Fibroblast of peridontal ligament (primary cell): ENCODE results near the gene AKR1E2.

ENCODE experiments used
- DNase-seq: peaks from one replicate; pipeline ENCODE4 v3.0.0-alpha.2; 2010; ENCODE audit errors: extremely low read depth

Gene AKR1E2

DNA sequence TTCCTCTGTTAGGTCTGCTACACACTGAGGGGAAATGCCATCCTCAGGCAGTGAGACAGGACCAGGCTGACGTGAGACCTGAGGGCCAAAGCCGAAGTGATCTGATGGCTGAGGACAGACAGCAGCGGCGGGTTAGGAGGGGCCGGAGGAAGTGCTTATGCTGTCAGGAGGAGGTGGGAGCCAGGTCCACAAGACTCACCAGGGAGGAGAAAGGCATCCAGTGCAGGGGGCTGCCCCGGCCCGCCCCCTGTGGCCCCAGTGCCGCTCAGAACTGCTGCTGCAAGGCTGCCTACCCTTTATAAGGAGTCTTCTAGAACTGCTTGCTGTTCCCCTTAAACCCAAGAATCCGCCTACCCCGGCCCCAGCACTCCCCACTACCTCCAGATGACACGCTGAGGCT lies 19.8 kb downstream of the AKR1E2 start:
- no peak for DNase-seq

DNA sequence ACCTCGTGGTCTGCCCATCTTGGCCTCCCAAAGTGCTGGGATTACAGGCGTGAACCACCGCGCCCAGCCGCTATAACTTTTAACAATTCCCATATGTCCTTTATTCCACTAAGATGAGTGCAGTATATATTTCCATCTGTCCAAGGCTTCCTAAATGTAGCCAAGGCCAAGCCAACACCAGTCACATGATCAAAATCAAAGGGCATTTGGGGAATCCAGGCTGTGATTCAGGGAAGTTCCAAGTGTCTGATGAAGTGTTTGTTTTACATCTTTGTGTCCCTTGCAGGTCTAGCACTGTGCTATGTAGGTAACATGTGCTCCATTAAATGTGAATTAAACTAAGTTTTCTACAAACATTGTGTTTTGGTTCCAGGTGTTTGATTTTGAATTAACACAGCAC lies 20.8 kb downstream of the AKR1E2 start:
- DNase-seq, result no peak

DNA sequence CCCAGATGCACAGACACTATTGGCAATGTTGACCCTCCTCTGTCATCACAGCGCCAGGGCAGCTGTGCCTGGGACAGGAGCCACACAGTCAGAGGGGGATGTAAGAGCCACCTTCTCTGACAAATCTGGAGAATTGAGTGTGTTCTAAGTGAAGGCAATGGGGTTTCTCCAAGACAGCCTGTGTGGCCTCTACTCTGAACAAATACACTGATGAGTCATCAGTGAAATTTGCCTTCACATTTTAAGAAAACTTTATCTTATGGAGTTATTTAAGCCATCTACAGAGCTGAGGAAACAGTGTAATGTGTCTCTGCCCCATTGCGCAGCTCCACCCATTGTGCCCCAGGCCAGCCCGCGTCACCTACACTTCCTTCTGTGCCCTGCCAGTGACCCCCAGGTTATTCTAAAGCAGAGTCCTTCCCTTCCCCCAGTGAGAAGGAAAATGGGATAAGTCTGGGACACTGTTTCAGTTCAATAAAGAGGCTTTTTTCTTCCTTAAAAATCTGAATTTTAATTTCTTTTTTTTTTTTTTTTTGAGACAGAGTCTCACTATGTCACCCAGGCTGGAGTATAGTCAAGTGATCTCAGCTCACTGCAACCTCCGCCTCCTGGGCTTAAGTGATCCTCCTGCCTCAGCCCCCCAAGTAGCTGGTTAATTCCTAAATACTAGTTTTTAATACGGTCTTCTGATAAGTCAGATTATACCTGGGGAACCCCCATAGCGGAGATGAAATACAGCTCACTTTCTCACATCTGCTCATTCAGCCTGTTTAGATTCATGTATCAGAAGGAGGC lies 21.8 kb downstream of the AKR1E2 start:
- DNase-seq, result peak; percentile 87

DNA sequence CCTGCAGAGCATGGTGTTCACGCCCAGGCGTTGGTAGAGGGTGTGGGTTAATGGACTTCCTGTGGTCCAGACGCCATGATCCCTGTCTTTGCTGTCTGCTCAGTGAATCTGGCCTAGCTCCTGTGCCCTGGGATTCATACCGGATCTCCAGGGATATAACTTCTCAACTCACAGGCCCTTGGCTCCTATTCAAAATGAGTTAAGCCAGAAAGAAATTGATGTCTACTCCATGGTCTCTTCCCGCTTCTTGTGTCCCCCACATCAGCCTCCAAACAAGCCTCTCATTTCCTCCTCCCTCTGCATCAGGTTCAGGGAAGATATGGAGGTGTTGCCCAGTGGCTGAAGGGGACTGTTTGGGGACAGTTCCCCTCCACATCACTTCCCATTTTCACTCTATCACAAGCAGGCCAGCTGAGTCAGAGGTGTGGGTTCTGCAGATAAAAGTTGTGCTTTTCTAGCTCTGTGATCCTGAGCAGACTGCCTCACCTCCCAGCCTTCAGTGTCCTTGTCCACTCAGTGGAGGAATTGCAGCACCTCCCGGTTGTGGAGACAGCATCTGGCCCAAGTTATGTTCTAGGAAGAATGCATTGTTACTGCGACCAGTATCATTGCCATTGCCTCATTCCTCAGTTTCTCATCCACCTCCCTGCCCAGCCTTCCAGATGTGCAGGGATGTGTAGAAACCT lies 22.5 kb downstream of the AKR1E2 start:
- no peak for DNase-seq

DNA sequence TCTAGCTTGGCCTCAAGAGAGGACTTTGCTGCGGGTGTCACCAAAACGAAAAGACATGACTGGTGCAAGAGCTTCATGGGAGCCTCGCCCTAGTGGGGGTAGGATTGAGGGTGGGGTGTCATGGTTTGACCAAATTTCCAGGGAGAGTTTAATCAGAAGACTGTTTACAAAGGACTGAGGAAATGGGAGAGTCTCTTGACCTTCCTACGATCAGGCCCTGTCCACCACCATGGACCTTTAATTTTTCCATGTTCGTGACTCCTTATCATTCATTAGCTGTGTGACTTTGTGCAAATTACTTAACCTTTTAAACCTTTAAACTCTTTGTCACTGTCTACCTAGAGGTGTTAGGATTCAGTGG lies 23.0 kb downstream of the AKR1E2 start:
- DNase-seq, result no peak

DNA sequence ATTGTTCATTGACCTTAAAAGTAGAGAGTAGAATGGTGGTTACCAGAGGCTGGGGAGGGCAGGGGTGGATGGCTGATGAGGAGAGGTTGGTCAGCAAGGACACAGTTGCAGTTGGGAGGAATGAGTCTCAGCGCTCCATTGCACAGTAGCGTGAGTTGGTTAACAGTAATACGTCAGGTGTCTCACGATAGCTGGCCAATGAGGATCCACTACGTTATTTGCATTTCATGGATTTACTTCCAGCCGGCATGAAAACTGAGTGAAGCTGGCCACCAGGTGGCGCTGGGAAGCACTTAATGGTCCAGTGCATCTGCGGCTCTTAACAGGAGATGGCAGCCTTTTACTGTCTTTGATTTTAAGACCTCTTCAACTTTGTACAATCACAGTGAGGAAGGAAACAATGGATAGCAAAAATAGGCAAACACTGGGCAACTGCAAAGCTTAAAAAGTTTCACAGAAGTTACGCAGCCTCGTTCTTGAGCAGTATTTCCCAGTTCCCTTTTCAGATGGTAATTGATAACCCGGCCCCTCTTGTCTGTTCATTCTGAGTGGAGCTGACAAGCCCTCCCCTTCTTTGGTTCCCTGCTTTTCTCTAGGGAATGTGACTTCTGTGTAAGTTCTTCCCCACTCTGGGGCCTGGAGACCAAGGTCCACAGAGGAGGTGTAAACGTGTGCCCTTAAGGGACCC lies 23.7 kb downstream of the AKR1E2 start:
- peak; percentile 98 for DNase-seq

DNA sequence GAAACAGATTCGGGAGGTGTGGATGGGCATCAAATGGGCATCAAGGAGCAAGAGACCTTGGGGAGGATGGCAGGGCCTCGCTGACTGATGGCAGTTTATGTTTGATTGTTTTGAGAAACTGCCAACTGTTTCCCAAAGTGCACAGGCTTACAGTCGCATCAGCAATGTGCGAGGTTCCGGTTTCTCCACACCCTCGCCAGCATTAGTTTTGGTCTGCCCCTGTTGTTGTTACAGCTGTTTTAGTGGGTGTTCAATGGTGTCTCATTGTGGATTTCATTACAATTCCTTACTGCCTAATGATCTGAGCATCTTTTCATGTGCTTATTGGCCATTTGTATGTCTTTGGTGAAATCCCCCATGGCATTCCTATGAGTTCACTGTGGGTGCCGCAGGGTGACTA lies 24.4 kb downstream of the AKR1E2 start:
- no peak for DNase-seq

DNA sequence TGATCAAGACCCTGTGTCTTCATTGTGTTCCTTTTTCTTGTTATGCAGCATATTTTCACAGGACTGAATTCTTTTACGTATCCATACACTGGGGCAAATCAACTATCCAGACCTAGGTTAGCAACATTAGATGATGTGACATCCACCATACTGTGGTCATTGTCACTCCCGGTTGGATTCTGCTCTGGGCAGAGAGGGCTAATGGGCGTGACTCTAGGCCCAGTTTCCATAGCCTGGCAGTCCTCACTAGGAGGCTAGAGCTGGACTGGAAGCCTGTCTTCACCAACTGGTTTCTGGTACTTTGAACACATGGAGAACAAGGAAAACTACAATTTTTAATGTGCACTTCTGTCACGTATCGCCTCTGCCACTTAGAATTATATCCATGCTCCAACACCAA lies 25.2 kb downstream of the AKR1E2 start:
- DNase-seq, result no peak

DNA sequence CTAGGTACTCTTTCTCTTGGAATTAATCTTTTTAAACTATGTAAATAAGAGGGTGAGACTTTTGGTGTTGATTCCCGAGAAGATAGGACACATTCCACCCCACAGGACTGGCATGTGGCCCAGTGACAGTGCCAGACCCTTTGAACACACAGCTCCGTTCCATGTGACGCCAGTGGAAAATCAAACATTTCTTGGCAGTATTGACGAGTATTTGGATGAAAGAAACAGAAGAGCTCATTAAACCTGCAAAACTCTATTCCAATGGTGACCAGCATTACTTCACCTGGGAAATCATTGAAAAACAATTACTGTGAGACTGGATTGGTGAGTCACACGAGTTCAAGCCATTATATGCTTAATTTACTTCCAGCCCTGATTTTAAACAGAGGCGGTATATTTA lies 25.8 kb downstream of the AKR1E2 start:
- DNase-seq, result no peak

DNA sequence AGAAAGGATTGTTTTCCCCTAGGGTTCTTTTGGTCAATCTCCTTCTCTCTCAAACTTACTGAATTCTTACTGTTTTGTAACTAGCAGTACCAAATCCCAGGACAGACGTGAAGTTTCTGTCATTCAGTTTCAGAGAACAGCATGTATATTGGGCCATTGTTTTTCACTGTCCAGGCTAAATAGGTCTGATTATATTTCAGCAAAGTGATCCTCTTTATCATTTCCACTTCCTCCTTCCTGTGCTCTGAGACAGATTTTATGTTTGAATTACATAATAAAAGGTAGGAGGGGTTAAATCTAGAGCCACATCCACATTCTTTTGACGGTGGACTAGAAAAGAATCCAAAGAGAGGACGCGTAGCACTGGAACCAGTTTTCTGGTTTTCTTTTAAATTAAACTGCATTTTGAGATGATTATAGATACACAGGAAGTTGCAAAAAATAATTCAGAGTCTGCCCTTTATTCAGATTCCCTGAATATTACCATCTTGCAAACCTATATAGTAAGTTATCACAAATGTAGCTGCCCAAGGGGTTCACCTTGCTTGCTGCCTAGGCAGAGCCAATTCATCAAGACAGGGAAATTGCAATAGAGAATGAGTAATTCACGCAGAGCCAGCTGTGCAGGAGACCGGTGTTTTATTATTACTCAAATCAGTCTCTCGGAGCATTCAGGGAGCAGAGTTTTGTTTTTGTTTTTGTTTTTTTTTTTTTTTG lies 40.1 kb downstream of the AKR1E2 start:
- DNase-seq, result no peak

DNA sequence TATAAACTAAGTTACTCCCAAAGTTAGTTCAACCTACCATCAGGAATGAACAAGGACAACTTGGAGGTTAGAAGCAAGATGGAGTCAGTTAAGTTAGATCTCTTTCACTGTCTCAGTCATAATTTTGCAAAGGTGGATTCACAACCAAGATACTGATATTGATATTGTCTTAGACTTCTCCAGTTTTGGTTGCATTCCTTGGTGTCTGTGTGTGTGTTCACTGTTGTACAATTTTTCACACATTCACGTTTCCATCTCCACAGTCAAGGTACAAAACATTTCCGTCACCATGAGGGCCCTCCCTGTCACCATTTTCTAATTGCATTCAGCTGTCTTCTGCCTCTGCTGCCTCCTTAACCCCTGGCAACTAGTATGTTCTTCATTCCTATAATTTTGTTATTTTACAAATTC lies 41.1 kb downstream of the AKR1E2 start:
- DNase-seq, result no peak

DNA sequence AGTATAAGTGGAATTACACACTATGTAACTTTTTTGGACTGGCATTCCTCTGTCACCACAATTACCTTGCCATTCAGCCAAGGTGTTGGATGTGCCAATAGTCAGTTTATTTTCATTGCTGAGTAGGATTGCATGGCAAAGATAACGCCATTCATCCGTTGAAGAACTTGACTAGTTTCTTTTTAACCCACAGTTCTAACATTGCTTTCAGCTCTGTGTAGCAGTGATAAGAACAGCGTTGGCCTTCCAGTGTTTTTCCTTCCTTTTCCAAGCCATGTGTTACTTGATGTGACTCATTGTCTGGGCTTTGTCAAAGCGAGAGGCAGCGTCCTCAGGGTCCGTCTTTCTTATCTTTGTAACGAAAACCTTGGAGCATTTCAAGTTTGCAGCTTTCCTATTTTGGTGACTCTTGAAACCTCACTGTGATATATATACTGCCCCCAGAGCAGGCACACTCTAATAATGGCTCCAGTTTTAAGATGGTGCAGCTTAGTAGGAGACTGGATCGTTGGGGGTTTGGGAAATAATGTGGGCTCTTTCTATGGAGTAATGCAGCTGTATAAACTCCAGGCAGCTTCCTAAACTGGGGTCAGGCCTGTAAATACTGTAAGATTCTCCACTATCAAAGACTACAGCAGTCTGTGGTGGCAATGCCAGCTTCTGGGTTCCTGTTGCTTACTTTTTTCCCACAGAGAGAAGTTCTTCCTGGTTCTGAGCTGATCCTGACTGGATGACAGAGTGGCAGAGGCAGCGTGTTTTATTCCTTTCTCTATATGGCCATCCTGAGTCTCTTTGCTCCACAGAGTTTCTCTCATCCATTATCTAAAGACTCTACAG lies 41.7 kb downstream of the AKR1E2 start:
- DNase-seq, result peak; percentile 29

DNA sequence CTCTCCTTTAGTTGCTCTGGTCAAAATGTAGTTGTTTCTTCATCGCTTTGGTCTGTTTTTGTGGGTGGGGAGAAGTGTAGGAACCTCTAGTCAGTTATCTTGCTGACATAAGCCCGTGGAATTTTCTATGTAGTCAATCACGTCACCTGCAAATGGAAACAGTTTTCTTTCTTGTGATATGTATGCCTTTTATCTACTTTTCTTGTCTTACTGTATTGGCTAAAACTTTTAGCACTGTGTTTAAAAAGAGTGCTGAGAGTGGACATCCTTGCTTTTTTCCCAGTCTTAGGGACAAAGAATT lies 42.3 kb downstream of the AKR1E2 start:
- no peak for DNase-seq

DNA sequence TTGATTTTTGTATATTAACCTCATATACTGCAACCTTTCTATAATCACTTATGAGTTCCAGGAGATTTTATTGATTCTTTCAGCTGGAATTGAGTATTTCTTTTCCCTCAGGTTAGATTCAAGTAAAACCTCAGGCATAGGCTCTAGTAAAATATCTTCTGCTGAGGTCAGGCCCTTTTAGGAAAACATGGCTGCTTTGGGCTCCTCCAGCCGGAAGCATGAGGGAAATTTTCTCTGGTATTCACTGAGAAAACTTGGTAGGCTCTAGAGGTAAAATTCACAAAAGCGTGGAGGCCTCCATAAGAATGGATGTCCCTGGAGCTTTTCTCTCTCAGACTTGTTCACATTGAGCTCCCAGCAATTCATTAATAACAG lies 56.7 kb downstream of the AKR1E2 start:
- DNase-seq, result no peak

DNA sequence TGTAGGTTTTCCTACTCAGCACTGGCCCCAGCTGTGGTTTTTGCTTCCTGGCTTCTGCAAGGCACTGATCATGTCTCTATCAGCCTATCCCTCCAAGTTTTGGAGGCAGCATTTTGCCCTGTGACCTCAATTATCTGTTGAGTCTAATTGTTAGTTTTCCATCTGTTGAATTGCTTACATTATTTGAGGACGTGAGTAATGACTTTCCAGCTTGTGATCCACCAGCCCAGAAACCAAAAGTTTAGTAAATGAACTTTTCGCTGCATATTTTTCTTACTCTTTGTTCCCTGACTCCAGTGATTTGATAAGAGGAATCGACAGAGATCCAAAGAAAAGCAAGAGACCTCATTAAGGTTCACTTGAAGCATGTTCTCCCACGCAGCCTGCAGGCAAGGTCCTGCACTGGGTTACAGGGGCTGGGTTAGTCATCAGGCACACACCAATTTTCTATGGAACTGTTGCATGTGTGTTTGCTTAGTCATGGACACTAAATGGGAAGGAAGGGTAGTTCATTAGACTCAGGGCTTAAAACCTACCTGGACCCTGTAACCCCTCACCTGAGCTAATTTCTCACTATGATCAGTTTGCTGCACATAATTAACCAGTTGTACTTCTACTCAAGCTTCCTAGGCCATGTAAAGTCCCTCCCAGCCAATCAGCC lies 57.2 kb downstream of the AKR1E2 start:
- DNase-seq, result peak; percentile 32

DNA sequence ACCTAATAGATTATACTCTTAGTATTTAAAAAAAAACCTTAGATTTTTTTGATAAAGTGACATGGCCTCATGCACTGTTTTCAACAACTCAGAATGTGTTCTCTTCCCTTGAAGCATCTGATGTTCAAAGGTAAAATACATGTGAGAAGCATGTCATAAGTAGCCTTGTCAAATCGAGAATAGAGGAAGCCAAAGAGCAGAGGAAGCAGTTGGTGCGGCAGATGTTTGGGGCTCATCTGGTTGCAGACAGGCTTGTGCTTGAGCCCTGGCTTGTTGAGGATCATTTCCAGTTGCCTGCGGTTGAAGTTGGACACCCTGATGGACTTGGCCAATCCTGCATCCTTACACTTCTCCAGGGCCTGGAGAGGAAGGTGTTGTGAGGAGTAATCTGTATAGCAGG lies 59.2 kb downstream of the AKR1E2 start:
- no peak for DNase-seq

DNA sequence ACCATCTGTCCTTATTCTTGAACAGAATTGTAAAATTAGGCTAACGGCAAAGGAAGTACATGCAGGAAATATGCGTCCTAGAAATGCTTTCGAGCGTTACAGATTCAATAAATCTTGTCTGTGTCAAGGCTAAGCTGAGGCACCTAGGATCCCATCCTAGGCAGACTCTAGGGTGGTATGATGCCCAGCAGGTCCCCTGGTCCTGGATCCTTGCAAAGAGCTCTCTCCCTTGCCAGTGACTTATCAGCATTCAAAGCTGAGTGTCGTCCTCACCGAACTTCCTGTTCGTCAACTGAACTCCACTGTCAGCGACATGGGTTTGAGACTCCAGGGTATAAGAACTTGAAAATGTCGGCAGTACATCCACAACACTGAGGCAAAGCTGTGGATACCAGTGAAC lies 61.5 kb downstream of the AKR1E2 start:
- no peak for DNase-seq

DNA sequence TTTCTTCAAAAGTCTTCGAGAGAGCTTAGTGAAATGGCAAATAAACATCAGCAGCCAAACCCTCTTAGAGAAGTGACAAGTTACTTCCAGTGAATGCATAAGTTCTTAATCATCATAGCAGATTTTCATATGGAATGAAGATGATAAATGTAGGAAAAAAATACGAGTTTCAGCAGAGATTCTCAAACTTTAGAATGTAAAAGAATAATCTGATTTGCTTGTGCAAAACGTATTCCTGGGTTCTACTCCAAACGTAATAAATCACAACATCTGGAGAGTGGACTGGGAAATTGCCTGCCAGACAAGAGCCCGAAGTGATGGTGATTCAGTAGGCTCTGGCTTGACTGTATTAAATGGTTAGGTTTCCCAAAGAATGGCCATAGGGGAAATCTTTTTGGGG lies 62.2 kb downstream of the AKR1E2 start:
- DNase-seq, result no peak

DNA sequence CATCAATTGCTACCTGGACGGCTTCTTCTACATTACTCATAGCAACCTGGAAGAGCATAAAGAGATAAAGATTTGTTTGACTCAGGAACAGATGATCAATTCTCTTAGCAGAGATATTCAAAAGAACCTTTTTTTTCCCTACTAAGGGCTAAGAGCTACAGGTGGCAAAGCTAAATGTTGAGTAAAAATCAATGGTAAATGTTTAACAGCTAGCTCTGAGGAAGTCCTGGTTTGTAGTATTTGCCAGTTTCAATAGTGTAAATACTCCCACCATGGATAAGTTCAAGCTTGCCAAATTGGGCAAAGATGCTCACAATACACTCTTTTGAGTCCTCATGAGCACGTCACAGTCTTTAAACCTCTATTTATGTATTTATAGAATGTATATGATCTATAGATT lies 64.0 kb downstream of the AKR1E2 start:
- no peak for DNase-seq

DNA sequence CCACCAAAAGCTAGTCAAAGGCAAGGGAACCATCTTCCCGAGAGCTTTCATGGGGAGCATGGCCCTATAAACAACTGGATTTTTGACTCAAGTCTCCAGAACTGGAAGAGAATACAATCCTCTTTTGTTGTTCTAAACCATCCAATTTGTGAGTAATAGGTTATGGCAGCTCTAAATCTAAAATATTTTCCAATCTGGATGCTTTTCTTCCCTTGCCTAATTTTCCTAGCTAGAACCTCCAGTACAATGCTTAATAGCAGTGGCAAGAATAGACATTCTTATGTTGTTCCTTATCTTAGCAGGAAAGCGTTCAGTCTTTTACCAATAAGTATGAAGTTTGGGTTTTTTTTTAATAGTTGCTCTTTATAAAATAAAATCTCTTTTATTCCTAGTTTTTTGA lies 66.7 kb downstream of the AKR1E2 start:
- DNase-seq, result no peak

DNA sequence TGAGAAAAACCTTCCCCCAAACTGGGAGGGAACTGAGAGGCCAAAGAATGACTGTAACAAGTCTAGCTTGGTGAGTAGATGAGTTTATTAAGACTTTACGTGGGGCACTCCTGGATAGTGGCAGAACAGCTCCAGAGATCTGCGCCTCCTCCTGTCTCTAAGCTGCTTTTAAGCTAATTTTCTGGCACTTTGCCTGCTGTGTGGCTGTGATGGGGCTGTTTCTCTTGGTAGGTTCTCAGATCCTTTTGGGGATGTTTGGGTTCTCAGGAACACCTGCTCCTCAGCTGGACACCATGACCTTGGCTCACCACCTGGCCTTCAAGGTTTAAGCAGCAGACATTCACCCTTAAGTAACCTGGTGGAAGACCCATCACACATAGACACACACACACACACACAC lies 68.3 kb downstream of the AKR1E2 start:
- DNase-seq, result no peak
